IPS-18c (cell line): ENCODE measurements around the gene SPACA4.

ENCODE experiments used
- H3K4me3 ChIP-seq: 2 replicates; pipeline ENCODE4 v1.7.0; 2013; ENCODE audit warnings: low read depth, mild to moderate bottlenecking, low read length, moderate library complexity; ENCODE audit not compliant: insufficient read depth
- H3K9me3 ChIP-seq: one replicate; pipeline ENCODE4 v1.6.1; 2013; ENCODE audit warnings: mild to moderate bottlenecking, low read length, moderate library complexity; ENCODE audit not compliant: control insufficient read depth, insufficient read depth

SPACA4 gene

DNA sequence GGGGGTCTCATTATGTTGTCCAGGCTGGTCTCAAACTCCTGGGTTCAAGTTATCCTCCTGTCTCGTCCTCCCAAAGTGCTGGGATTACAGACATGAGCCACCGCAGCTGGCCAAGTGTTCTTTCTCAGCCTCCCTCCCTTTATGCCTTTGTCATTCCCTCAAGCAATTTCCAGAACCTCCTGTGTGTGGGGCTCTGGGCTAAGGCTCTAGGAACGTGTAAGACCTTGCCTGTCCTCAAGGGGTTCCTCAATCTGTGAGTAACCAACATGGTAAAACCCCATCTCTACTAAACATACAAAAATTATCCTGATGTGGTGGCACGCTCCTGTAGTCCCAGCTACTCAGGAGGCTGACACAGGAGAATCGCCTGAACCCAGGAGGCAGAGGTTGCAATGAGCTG is 15.5 kb upstream of the SPACA4 start:
- no peak overlapping the region for H3K4me3 ChIP-seq
- H3K9me3 ChIP-seq, result no peaks in the 10 kb centered on the region

DNA sequence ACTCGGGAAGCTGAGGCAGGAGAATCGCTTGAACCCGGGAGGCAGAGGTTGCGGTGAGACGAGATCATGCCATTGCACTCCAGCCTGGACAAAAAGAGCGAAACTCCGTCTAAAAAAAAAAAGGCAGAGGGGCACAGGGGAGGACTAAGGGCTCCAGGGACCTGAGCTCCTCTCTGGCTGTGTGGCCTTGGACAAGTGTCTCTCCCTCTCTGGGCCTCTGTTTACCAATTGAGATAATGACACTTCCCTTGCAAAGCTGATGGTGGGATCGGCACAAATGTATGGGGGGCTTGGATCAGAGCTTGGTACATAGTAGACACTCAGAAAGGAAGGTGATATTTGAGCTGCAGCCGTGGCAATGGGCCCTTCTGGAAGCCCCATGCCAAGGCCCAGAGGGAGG is 11.4 kb upstream of the SPACA4 start:
- Histone ChIP-seq H3K4me3 (no peak overlapping the region), H3K9me3 (no peaks in the 10 kb centered on the region)

DNA sequence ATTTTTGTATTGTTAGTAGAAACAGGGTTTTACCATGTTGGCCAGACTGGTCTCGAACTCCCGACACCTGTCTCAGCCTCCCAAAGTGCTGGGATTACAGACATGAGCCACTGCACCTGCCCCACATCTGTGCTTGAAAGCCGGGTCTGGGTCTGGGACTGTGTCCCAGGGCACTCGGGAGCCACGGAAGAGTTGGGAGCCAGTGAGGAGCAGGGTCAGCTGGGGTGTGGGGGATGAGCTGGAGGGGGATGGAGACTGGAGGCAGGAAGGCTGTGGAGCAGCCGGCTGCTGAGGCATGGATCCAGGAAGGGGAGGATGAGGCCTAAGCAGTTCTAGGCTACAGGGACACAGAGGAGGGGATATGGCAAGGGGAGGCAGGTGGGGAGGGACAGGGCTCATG is 10.7 kb upstream of the SPACA4 start:
- H3K4me3 ChIP-seq, result no peak overlapping the region
- no peaks in the 10 kb centered on the region for H3K9me3 ChIP-seq

DNA sequence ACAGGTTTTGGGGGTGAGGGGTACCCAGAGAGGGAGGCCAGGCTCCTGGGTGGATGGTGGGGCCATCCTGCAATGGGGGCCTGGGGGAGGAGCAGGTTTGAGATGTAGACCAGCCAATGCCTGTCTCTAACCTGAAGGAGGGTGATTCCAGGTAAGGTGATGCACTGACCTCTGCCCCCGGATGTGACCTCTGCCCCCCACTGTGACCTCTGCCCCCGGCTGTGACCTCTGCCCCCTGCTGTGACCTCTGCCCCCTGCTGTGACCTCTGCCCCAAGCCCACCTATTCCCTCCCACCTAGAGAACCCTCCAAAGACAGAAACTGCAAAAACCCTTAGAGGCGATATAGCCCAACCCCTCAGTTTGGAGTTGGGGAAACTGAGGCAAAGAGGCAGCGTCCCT is 10.3 kb upstream of the SPACA4 start:
- no peaks in the 10 kb centered on the region for H3K9me3 ChIP-seq
- no peak overlapping the region for H3K4me3 ChIP-seq

DNA sequence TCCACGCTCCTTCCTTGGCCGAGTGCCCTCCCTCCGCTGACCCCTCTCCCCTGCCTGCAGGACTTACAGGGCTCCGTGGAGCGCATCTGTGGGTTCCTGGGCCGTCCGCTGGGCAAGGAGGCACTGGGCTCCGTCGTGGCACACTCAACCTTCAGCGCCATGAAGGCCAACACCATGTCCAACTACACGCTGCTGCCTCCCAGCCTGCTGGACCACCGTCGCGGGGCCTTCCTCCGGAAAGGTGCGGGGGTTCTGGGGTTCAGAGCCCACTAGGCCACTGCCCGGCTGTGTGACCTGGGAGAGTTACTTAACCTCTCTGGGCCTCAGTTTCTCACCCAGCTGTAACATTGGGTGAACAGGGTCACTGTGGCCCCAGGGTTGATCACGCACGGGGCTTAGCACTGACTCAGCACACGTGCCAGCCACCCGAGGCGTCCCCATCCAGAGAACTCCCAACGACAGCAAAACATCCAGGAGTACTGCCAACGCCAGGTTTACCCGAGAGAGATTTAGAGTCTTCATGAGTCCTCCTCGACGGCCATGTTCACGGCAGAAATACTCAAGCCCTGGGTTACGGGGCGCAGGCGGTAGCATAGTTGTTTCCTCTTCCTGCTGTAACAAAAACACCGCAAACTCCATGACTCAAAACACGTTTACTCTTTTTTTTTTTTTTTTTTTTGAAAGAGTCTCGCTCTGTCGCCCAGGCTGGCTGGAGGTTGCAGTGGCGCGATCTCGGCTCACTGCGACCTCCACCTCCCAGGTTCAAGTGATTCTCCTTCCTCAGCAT is 9.7 kb upstream of the SPACA4 start:
- Histone ChIP-seq H3K4me3 (no peak overlapping the region), H3K9me3 (no peaks in the 10 kb centered on the region)

DNA sequence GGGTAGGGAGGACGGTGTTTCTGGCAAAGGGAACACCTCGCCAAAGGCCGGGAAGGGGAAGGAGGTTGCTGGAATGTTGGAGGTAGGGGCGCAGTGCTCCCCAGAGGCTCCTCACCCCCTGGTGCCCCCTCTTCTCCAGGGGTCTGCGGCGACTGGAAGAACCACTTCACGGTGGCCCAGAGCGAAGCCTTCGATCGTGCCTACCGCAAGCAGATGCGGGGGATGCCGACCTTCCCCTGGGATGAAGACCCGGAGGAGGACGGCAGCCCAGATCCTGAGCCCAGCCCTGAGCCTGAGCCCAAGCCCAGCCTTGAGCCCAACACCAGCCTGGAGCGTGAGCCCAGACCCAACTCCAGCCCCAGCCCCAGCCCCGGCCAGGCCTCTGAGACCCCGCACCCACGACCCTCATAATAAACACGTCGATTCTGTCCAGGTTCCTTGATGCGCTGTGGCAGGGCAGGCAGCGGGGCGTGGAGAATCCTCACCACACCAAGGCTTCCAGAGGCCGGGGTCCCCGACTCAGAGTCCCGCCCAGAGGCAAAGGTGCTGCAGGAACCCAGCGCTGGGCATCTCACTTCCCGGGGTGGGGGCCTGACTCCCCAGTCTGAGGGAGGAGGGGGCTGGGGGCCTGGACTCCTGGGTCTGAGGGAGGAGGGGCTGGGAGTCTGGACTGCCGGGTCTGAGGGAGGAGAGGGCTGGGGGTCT is 7.4 kb upstream of the SPACA4 start:
- Histone ChIP-seq H3K9me3 (no peaks in the 10 kb centered on the region), H3K4me3 (no peak overlapping the region)

DNA sequence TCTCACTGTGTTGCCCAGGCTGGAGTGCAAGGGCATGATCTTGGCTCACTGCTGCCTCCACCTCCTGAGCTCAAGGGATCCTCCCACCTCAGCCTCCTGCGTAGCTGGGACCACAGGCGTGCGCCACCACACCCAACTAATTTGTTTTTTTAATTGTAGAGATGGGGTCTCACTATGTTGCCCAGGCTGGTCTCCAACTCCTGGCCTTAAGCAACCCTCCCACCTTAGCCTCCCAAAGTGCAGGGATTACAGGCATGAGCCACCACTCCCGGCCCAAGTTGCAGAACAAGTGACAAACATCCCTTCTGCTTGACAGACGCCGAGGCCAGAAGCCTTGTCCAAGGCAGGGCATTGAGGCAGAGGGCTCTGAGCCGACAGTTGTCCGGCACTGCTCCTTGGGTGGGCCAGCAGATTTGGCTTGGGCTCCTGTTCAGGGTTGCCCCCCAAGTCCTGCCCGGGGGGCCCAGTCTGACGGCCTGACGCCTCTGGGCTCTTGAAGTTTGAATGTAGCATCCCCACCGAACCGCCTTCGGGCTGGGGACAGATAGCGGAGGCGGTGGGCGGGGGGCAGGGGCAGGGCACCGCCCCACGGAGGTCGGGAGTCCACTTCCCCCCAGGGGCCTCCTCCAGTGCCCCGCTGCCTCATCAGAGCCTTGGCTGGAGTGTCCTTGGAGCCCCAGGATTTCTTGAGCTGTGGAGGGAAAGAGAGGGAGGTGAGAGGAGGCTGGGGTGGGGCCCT is 5.7 kb upstream of the SPACA4 start:
- Histone ChIP-seq H3K9me3 (no peaks in the 10 kb centered on the region), H3K4me3 (no peak overlapping the region)

DNA sequence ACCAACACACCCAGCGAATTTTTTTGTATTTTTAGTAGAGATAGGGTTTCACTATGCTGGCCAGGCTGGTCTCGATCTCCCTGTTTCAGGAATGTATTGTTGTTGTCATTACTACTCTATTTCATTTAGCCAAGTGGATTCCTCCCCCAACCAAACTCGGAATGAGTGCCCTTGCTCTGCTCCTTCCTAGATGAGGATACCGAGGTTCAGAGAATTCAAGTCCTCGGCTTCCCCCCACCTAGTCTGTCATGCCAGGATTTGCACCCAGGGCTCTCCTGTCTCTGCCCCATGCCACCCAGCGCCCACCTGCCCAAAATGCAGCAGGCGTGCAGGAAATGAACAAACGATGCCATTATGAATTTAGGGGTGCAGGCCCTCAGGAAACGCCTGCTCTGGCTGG is 3.5 kb upstream of the SPACA4 start:
- H3K9me3 ChIP-seq, result no peaks in the 10 kb centered on the region
- H3K4me3 ChIP-seq, result no peak overlapping the region

DNA sequence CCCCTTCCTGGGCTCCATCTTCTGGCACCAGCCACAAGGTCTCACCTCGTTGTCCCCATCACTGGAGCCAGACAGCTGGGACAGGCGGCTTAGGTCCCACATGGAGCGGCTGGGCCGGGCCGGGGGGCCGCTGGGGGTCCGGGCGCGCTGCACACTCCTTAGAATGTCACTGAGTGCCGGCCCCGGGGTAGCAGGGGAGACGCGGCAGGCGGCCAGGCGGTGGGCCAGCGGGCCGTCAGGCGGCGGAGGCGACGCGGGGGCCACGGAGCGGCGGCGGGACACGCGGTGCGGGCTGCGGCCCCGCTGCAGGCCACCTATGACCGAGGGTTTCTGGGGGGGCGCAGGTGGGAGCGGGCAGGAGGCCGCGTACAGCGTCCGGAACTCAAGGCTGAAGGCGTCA is 3.1 kb upstream of the SPACA4 start:
- Histone ChIP-seq H3K9me3 (no peaks in the 10 kb centered on the region), H3K4me3 (no peak overlapping the region)

DNA sequence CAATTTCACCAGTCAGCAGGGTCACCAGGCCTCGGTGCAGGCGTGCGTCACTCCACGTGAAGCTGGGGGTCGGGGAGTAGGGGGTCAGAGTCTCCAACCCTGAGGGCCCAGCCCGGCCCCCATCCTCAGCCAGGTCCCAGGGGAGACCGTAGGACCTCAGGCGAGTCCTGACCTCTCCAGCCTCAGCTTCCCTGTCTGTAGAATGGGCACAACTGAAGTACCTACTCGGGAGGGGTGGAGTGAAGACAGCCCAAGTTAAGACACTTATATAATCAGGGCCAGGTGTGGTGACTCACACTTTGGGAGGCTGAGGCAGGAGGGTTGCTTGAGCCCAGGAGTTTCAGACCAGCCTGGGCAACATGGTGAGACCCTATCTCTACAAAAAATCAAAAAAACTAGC is 2.7 kb upstream of the SPACA4 start:
- Histone ChIP-seq H3K4me3 (no peak overlapping the region), H3K9me3 (no peaks in the 10 kb centered on the region)

DNA sequence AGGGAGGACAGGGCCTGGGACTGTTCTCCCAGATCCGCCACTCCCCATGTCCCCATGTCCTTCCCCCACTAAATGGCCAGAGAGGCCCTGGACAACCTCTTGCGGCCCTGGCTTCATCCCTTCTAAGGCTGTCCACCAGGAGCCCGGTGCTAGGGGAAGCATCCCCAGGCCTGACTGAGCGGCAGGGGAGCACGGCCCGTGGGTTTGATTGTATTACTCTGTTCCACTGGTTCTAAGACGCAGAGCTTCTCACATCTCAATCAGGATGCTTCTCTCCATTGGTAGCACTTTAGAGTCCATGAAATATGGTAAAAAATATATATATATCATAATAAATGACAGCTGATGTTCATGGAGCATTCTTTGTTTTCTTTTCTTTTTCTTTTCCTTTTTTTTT is 815 bp downstream of the SPACA4 start:
- H3K4me3 ChIP-seq, result no peak overlapping the region
- no peaks in the 10 kb centered on the region for H3K9me3 ChIP-seq

DNA sequence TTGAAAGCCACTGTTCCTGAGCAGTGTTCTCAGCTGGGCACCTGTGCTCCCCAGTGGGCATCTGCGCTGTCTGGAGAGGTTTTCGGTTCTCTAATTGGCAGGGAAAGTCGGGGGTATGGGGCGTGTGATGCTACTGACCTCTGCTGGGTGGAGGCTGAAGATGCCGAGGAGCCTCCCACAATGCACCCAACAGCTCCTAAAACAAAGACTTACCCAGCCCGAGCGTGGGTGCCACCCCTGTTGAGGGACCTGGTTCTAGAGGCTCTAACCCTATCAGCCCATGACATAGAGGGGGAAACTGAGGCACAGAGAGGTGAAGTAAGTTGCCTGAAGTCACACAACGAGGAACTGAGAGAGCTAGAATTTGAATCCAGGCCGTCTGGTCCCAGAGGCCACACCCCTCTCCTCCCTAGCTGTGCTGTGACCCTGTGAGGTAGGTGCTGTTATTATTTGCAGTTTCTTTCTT is 2.3 kb downstream of the SPACA4 start:
- no peak overlapping the region for H3K4me3 ChIP-seq
- no peaks in the 10 kb centered on the region for H3K9me3 ChIP-seq

DNA sequence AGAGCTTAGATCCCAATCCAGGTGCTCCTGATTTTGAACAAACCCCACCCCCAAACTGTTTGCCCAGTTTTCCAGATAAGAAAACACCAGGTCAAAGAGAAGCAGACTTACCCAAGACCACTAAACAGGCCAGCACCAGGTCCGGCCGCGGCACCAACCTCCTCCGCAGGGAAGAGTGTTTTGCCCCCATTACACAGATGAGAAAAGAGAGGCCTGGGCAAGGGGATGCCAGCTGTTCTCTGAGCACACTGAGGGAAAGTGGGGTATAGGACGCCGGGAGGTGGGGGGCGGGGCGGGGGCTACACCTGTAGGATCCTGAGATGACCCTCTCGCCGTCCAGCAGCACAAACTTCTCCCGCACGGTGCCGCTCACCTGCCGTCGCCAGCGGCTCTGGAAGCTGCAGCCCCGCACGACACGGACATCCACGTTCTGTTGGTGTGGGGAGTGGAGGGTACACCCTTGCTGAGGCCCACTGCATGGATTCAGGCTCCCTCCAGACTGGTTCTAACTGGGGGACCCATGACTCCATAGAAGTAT is 3.1 kb downstream of the SPACA4 start:
- no peaks in the 10 kb centered on the region for H3K9me3 ChIP-seq
- H3K4me3 ChIP-seq, result no peak overlapping the region

DNA sequence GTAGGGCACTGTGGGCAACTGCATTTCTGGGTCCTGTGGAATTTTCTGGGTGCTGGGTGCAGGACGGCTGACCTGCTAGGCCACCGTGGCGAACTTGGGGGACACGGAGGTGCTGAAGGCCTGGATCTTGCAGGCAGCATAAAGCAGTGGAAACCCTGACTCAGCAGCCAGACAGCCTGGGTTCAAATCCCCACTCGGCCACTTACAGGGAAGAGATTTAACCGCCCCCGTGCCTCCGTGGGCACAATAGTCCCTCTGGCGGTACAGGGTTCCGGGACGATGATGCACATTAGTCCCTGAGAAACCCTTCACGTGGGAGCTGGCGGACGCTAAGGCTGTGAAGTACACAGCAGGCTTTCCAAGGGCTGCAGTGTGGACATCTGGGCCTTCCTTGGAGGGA is 5.3 kb downstream of the SPACA4 start:
- no peaks in the 10 kb centered on the region for H3K9me3 ChIP-seq
- H3K4me3 ChIP-seq, result no peak overlapping the region

DNA sequence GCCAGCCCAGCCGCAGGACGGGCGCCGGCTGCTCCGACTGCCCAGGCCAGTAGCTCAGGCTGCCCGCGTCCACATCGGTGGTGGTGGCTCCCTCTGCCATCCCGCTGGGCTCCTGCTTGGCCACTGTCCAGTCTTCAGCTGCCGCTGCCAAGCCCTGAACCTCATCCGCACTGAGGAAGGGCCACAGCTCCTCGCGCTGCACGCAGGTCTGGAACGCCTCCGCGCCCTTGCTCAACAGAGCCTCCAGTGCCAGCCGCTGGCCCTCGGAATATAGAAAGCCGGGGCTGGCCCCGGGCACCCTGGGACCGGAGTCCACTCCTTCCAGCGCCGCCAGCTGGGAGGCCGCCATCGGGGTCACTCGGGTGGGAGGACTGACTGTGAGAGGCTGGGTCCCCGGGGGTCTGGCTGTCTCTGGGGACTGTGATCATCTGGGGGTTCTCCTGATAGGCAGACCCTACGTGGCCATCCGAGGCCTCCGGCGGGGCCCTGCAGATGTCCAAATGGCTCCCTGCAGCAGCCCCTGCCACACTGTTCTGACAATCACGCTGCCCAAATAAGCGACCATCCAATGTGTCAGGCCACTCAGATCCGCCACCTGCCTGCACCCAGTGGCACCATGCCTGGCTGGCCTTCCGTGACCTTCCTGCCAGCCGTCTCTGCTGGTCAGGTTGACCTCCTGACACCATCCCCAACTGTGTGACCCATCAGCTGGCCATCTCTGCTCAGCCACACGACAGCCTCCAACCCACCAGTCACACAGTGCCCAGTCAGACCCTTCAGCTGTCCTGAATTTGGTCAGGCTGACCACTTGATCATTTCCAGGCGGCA is 6.7 kb downstream of the SPACA4 start:
- Histone ChIP-seq H3K4me3 (no peak overlapping the region), H3K9me3 (no peaks in the 10 kb centered on the region)

DNA sequence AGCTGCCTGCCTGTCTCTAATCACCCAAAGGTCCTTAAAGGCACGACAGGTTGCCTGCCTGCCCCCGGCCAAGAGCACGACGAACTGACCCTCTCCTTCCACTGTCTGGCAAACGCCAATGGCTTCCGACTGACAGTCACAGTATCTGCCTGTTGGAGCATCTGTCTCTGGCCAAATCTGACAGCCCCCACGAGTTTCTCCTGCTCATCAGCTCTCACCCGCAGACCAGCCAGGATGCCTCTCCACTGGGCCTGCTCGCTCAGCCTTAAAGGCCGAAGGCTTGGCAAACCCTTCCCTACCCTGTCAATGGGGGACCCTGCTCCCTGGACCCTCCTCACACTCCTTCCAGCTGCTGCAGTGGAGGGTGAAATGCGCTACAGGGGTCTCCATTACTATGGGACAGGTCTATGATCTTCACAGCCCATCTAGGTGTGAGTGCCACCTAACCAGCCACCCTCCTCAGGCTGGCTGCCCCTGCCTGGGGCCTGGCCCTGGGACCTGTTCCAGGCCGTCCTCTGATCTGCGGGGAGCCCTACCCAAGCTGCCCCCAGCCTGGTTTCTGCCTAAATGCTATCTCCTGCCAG is 7.4 kb downstream of the SPACA4 start:
- H3K4me3 ChIP-seq, result peak overlapping the region; percentile 26; the same call in 1 of the 2 replicates

More for the DNA sequence above, 7.4 kb downstream of the SPACA4 start:
- no peaks in the 10 kb centered on the region for H3K9me3 ChIP-seq
